ENCODE data around the gene ISLR. TPM values are rescaled to one million over a fixed set of nuclear protein-coding genes. Genes with fewer than 3 reads are reported as not detected.

ISLR gene
- total and polyA plus RNA-seq, 7 experiments from 2014 or later, result not detected

Other genes starting within 250 kb of the ISLR start
- 1 to 10 TPM in 3 of 5 experiments, under 1 TPM in 2; 0.49 to 2.2 (median 1.0) TPM for gene LOXL1, start 247.2 kb upstream of the ISLR start, total RNA-seq
- gene LOXL1, start 247.2 kb upstream of the ISLR start, polyA plus RNA-seq, result 1 to 10 TPM; 1.3 to 2.3 TPM
- gene STOML1, start 181.4 kb upstream of the ISLR start, total RNA-seq, result 10 to 100 TPM in 3 of 5 experiments, 1 to 10 TPM in 2; 7.5 to 14.5 (median 12.3) TPM
- 10 to 100 TPM; 18.7 to 21.3 TPM for gene STOML1, start 181.4 kb upstream of the ISLR start, polyA plus RNA-seq
- gene PML, start 179.0 kb upstream of the ISLR start, total RNA-seq, result 100 to 1,000 TPM in 1 of 5 experiments, 10 to 100 TPM in 4; 42.1 to 113 (median 64.8) TPM
- 10 to 100 TPM; 18.1 to 34.3 TPM for gene PML, start 179.0 kb upstream of the ISLR start, polyA plus RNA-seq
- under 1 TPM in 3 of 5 experiments, not detected in 2; 0.29 to 0.53 (median 0.32) TPM for gene GOLGA6A, start 91.2 kb upstream of the ISLR start, total RNA-seq
- under 1 TPM in 1 of 2 donors, not detected in 1; 0.14 TPM for gene GOLGA6A, start 91.2 kb upstream of the ISLR start, polyA plus RNA-seq
- gene ISLR2, start 43.1 kb upstream of the ISLR start, total RNA-seq, result not detected
- gene ISLR2, start 43.1 kb upstream of the ISLR start, polyA plus RNA-seq, result not detected
- gene STRA6, start 29.1 kb downstream of the ISLR start, total RNA-seq, result not detected
- gene STRA6, start 29.1 kb downstream of the ISLR start, polyA plus RNA-seq, result not detected
- gene CCDC33, start 62.6 kb downstream of the ISLR start, total RNA-seq, result not detected
- gene CCDC33, start 62.6 kb downstream of the ISLR start, polyA plus RNA-seq, result not detected
- gene CYP11A1, start 193.9 kb downstream of the ISLR start, total RNA-seq, result 1 to 10 TPM in 1 of 5 experiments, under 1 TPM in 1, not detected in 3; 0.58 to 1.0 TPM
- gene CYP11A1, start 193.9 kb downstream of the ISLR start, polyA plus RNA-seq, result not detected